Keratinocyte (primary cell): ENCODE data around the gene HOXC12. TPM values are rescaled to one million over a fixed set of nuclear protein-coding genes. Genes with fewer than 3 reads are reported as not detected.

Source experiments
- DNase-seq: peaks from one replicate; pipeline ENCODE4 v3.0.0-alpha.2; 2011; ENCODE audit warnings: low read depth, missing footprints, low spot score
- FAIRE-seq: peaks from 2 replicates; lab custom pipeline; 2011; peaks lifted over from hg19 to GRCh38; lab: Jason Lieb, UNC
- H2AFZ ChIP-seq: 2 replicates; pipeline ENCODE4 v1.6.0; 2012; ENCODE audit warnings: low read length, control low read depth, inconsistent platforms; ENCODE audit not compliant: control insufficient read depth
- H3K27ac ChIP-seq: 2 replicates; pipeline ENCODE4 v1.5.1; 2011; ENCODE audit warnings: low read length; ENCODE audit not compliant: control insufficient read depth, insufficient read depth
- H3K27me3 ChIP-seq: 3 replicates; pipeline ENCODE4 v1.6.0; 2011; ENCODE audit warnings: low read length; ENCODE audit not compliant: control insufficient read depth, insufficient read depth; ENCODE audit errors: extremely low read depth
- H3K36me3 ChIP-seq, 2 experiments: 2 replicates in 1 of 2; 3 replicates in 1 of 2; pipeline ENCODE4 v1.5.1; 2011; ENCODE audit warnings: low read length in 2 of 2, mild to moderate bottlenecking in 1 of 2; ENCODE audit not compliant: control insufficient read depth in 2 of 2, insufficient read depth in 2 of 2; ENCODE audit errors: extremely low read depth in 1 of 2
- H3K4me1 ChIP-seq: 3 replicates; pipeline ENCODE4 v1.5.1; 2011; ENCODE audit warnings: low read length; ENCODE audit not compliant: control insufficient read depth, insufficient read depth; ENCODE audit errors: extremely low read depth
- H3K4me2 ChIP-seq: 3 replicates; pipeline ENCODE4 v1.6.0; 2011; ENCODE audit warnings: low read depth, low read length; ENCODE audit not compliant: control insufficient read depth, insufficient read depth; ENCODE audit errors: extremely low read depth
- H3K4me3 ChIP-seq, 3 experiments: fragments of 200-600 bp in 1 of 3; sonication (generic) in 1 of 3; 2 replicates in 2 of 3; 3 replicates in 1 of 3; pipeline ENCODE4 v1.5.1; 2011 to 2016; ENCODE audit warnings: low read length in 3 of 3, mild to moderate bottlenecking in 3 of 3, control low read depth in 2 of 3, inconsistent platforms in 1 of 3, low read depth in 1 of 3, mixed read lengths in 1 of 3, mixed run types in 1 of 3, moderate library complexity in 1 of 3; ENCODE audit not compliant: control insufficient read depth in 2 of 3, insufficient read depth in 2 of 3; ENCODE audit errors: extremely low read depth in 1 of 3
- H3K79me2 ChIP-seq: 2 replicates; pipeline ENCODE4 v1.6.0; 2012; ENCODE audit warnings: low read length; ENCODE audit not compliant: control insufficient read depth, insufficient read depth
- H3K9ac ChIP-seq: 3 replicates; pipeline ENCODE4 v1.6.0; 2011; ENCODE audit warnings: low read length; ENCODE audit not compliant: control insufficient read depth, insufficient read depth; ENCODE audit errors: extremely low read depth
- H3K9me1 ChIP-seq: 3 replicates; pipeline ENCODE4 v1.6.0; 2011; ENCODE audit warnings: low read length; ENCODE audit not compliant: control insufficient read depth, insufficient read depth; ENCODE audit errors: extremely low read depth
- H3K9me3 ChIP-seq: 2 replicates; pipeline ENCODE4 v1.5.1; 2012; ENCODE audit warnings: low read depth, low read length; ENCODE audit not compliant: control insufficient read depth
- H4K20me1 ChIP-seq: 3 replicates; pipeline ENCODE4 v1.6.0; 2011; ENCODE audit warnings: low read length; ENCODE audit not compliant: control insufficient read depth, insufficient read depth; ENCODE audit errors: extremely low read depth
- CTCF ChIP-seq, 3 experiments: IDR thresholded peaks in 1 of 3; conservative IDR thresholded peaks in 1 of 3; optimal IDR thresholded peaks in 1 of 3; 2 replicates in 2 of 3; 3 replicates in 1 of 3; pipeline versions ENCODE3 to v1.5.1; 2011; ENCODE audit warnings: low read length in 3 of 3, mild to moderate bottlenecking in 3 of 3, moderate library complexity in 2 of 3, control low read depth in 1 of 3, inconsistent platforms in 1 of 3; ENCODE audit not compliant: insufficient read depth in 2 of 3; ENCODE audit errors: extremely low read depth in 1 of 3
- EZH2 ChIP-seq: IDR thresholded peaks from one replicate; pipeline ENCODE4 v1.6.1; 2012; ENCODE audit warnings: inconsistent platforms, mild to moderate bottlenecking, low read length, moderate library complexity
- dilution Hi-C: fragments of 300-500 bp; cut with MboI; formaldehyde crosslinking; loops from one replicate; pipeline ENCODE4 v1.7.0; 2020; ENCODE audit warnings: low sequenced_read_pairs; ENCODE audit not compliant: extremely low pct_ligation_motif_present
- polyA plus RNA-seq, 5 experiments: library from polyadenylated mRNA; depleted of rRNA in 3 of 5; stranded (reverse) in 3 of 5; stranded (forward) in 1 of 5; unstranded in 1 of 5; fragments of >200 nt; gene quantifications; 1 replicate in 1 of 5; 2 replicates in 3 of 5; 3 replicates in 1 of 5; pipeline versions ENCODE4 v1.2.1 to v1.2.3, GENCODE V29; 2011 to 2012; ENCODE audit warnings: missing spikeins in 2 of 5, low read depth in 1 of 5, low replicate concordance in 1 of 5

Gene HOXC12
- polyA plus RNA-seq, 1 donor (not counting 4 experiments of a cell fraction or from before 2014, with no cell fraction given) = 0.47 TPM

- Histone ChIP-seq H3K4me3 (peak overlapping the region; percentile 45 to 90 (median 89)), H3K9ac (peak overlapping the region; percentile 97), H3K79me2 (peaks cover 95% of the 10 kb centered on the region), H3K9me3 (no peaks in the 10 kb centered on the region), H3K4me1 (peaks cover 33% of the 10 kb centered on the region), H3K27me3 (no peaks in the 10 kb centered on the region), H3K36me3 (peaks cover 0 to 2% of the 10 kb centered on the region in 2 experiments), H4K20me1 (no peaks in the 10 kb centered on the region), H3K4me2 (peak overlapping the region; percentile 98), H3K9me1 (no peaks in the 10 kb centered on the region), H2AFZ (peak overlapping the region; percentile 58), H3K27ac (peak overlapping the region; percentile 95)
- FAIRE-seq (no peak), DNase-seq (no peak)
- no peak for TF ChIP-seq EZH2
- no peak for TF ChIP-seq CTCF (optimal IDR thresholded peaks at IDR 0.05 in 1 of 3, IDR thresholded peaks at IDR 0.05 in 1 of 3, conservative IDR thresholded peaks at IDR 0.05 in 1 of 3; ENCODE audit: extremely low read depth in 1 of 3, insufficient read depth in 2 of 3, low read length in 3 of 3)
- dilution Hi-C loops = no loop called here
Observed at GRCh38 chr12:53994264-53995001, 39.7 kb downstream of the HOXC12 start.

- Histone ChIP-seq H2AFZ (peak overlapping the region; percentile 62), H3K27me3 (no peaks in the 10 kb centered on the region), H3K9ac (peak overlapping the region; percentile 97), H3K4me1 (peaks cover 30% of the 10 kb centered on the region), H3K27ac (peak overlapping the region; percentile 95), H3K79me2 (peaks cover 95% of the 10 kb centered on the region), H3K9me3 (no peaks in the 10 kb centered on the region), H3K9me1 (no peaks in the 10 kb centered on the region), H4K20me1 (no peaks in the 10 kb centered on the region), H3K4me3 (peak overlapping the region; percentile 45 to 90 (median 89)), H3K4me2 (peak overlapping the region; percentile 98), H3K36me3 (peaks cover 0 to 2% of the 10 kb centered on the region in 2 experiments)
- DNase-seq (no peak), FAIRE-seq (no peak)
- dilution Hi-C loops = no loop called here
- no peak for TF ChIP-seq EZH2
- TF ChIP-seq CTCF (optimal IDR thresholded peaks at IDR 0.05 in 1 of 3, IDR thresholded peaks at IDR 0.05 in 1 of 3, conservative IDR thresholded peaks at IDR 0.05 in 1 of 3; ENCODE audit: extremely low read depth in 1 of 3, insufficient read depth in 2 of 3, low read length in 3 of 3) = no peak
Observed at GRCh38 chr12:53995002-53995377, 40.3 kb downstream of the HOXC12 start.
